ENCODE data around the gene MSLN. TPM values are rescaled to one million over a fixed set of nuclear protein-coding genes. Genes with fewer than 3 reads are reported as not detected.
A peak's percentile ranks its signal among the peaks of the same experiment; 100 is the strongest.

MSLN gene
- polyA plus RNA-seq, 1 donor (not counting 4 experiments of a cell fraction or from before 2014, with no cell fraction given) = 8.5 TPM

DNA sequence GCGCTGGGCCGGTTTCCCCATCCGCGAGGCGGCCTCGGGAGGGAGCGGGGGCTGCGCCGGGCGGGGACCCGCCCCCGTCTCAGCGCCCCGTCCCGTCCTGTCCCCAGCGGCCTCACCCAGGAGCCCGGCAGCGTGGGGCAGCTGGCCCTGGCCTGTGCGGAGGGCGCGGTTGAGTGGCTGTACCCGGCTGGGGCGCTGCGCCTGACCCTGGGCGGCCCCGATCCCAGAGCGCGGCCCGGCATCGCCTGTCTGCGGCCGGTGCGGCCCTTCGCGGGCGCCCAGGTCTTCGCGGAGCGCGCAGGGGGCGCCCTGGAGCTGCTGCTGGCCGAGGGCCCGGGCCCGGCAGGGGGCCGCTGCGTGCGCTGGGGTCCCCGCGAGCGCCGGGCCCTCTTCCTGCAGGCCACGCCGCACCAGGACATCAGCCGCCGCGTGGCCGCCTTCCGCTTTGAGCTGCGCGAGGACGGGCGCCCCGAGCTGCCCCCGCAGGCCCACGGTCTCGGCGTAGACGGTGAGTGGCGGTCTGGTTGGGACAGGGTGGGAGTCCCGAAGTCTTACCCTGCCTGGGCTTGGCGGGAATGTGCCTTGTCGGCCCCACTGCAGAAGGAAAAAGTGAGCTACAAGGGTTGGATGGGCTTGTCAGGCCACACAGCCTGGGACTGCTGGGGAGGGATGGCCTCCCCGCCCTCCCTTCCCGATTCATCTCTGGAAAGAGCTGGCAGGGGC, 44.9 kb upstream of the MSLN start:
- peak overlapping the region; percentile 54 to 72 (median 54) for H3K4me3 ChIP-seq (ENCODE audit: control insufficient read depth in 2 of 3, extremely low read depth in 1 of 3, insufficient read depth in 2 of 3, low read depth in 1 of 3, low read length in 3 of 3)
- H3K27ac ChIP-seq (ENCODE audit: control insufficient read depth, insufficient read depth, low read length) = no peak overlapping the region
- H3K9me1 ChIP-seq (ENCODE audit: control insufficient read depth, extremely low read depth, insufficient read depth, low read length) = no peaks in the 10 kb centered on the region
- TF ChIP-seq, protein P1, sequence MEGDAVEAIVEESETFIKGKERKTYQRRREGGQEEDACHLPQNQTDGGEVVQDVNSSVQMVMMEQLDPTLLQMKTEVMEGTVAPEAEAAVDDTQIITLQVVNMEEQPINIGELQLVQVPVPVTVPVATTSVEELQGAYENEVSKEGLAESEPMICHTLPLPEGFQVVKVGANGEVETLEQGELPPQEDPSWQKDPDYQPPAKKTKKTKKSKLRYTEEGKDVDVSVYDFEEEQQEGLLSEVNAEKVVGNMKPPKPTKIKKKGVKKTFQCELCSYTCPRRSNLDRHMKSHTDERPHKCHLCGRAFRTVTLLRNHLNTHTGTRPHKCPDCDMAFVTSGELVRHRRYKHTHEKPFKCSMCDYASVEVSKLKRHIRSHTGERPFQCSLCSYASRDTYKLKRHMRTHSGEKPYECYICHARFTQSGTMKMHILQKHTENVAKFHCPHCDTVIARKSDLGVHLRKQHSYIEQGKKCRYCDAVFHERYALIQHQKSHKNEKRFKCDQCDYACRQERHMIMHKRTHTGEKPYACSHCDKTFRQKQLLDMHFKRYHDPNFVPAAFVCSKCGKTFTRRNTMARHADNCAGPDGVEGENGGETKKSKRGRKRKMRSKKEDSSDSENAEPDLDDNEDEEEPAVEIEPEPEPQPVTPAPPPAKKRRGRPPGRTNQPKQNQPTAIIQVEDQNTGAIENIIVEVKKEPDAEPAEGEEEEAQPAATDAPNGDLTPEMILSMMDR (optimal IDR thresholded peaks at IDR 0.05 in 1 of 3, IDR thresholded peaks at IDR 0.05 in 1 of 3, conservative IDR thresholded peaks at IDR 0.05 in 1 of 3; ENCODE audit: extremely low read depth in 1 of 3, insufficient read depth in 2 of 3, low read length in 3 of 3) = peak in 1 of 3 experiments; percentile 38
- TF ChIP-seq EZH2 (IDR thresholded peaks at IDR 0.05; ENCODE audit: low read length) = no peak
- DNase-seq (ENCODE audit: low read depth, low spot score) = no peak
- peaks cover 8% of the 10 kb centered on the region for H4K20me1 ChIP-seq (ENCODE audit: control insufficient read depth, extremely low read depth, insufficient read depth, low read length)
- peaks cover 31% of the 10 kb centered on the region for H3K4me1 ChIP-seq (ENCODE audit: control insufficient read depth, extremely low read depth, insufficient read depth, low read length)
- peak overlapping the region; percentile 70 for H3K4me2 ChIP-seq (ENCODE audit: control insufficient read depth, extremely low read depth, insufficient read depth, low read depth, low read length)
- peaks cover 10% of the 10 kb centered on the region for H3K27me3 ChIP-seq (ENCODE audit: control insufficient read depth, extremely low read depth, insufficient read depth, low read length)
- H3K9me3 ChIP-seq (ENCODE audit: control insufficient read depth, low read depth, low read length) = no peaks in the 10 kb centered on the region
- no peak for FAIRE-seq
- dilution Hi-C loops (cut with MboI; ENCODE audit: extremely low pct_ligation_motif_present, low sequenced_read_pairs) = no loop called here
- peak overlapping the region; percentile 52 for H3K9ac ChIP-seq (ENCODE audit: control insufficient read depth, extremely low read depth, insufficient read depth, low read length)
- no peaks in the 10 kb centered on the region for H3K36me3 ChIP-seq (ENCODE audit: control insufficient read depth in 2 of 2, extremely low read depth in 1 of 2, insufficient read depth in 2 of 2, low read length in 2 of 2)
- H3K79me2 ChIP-seq (ENCODE audit: control insufficient read depth, insufficient read depth, low read length) = peaks cover 8% of the 10 kb centered on the region
- H2AFZ ChIP-seq (ENCODE audit: control insufficient read depth, low read length) = no peak overlapping the region

- H3K9ac ChIP-seq (ENCODE audit: control insufficient read depth, extremely low read depth, insufficient read depth, low read length) = peak overlapping the region; percentile 52
- no peak for DNase-seq (ENCODE audit: low read depth, low spot score)
- no peak for FAIRE-seq
Measured at GRCh38 chr16:716200-716568, 44.4 kb upstream of the MSLN start.

More at GRCh38 chr16:716200-716568, 44.4 kb upstream of the MSLN start:
- Histone ChIP-seq H3K27me3 (ENCODE audit: control insufficient read depth, extremely low read depth, insufficient read depth, low read length) (peaks cover 5% of the 10 kb centered on the region), H3K79me2 (ENCODE audit: control insufficient read depth, insufficient read depth, low read length) (peaks cover 8% of the 10 kb centered on the region), H2AFZ (ENCODE audit: control insufficient read depth, low read length) (no peak overlapping the region), H3K4me2 (ENCODE audit: control insufficient read depth, extremely low read depth, insufficient read depth, low read depth, low read length) (peak overlapping the region; percentile 70), H3K9me1 (ENCODE audit: control insufficient read depth, extremely low read depth, insufficient read depth, low read length) (no peaks in the 10 kb centered on the region), H3K9me3 (ENCODE audit: control insufficient read depth, low read depth, low read length) (no peaks in the 10 kb centered on the region), H3K36me3 (ENCODE audit: control insufficient read depth in 2 of 2, extremely low read depth in 1 of 2, insufficient read depth in 2 of 2, low read length in 2 of 2) (no peaks in the 10 kb centered on the region), H3K27ac (ENCODE audit: control insufficient read depth, insufficient read depth, low read length) (no peak overlapping the region), H3K4me1 (ENCODE audit: control insufficient read depth, extremely low read depth, insufficient read depth, low read length) (peaks cover 31% of the 10 kb centered on the region), H3K4me3 (ENCODE audit: control insufficient read depth in 2 of 3, extremely low read depth in 1 of 3, insufficient read depth in 2 of 3, low read depth in 1 of 3, low read length in 3 of 3) (peak overlapping the region; percentile 42 to 72 (median 54)), H4K20me1 (ENCODE audit: control insufficient read depth, extremely low read depth, insufficient read depth, low read length) (peaks cover 8% of the 10 kb centered on the region)
- dilution Hi-C loops (cut with MboI; ENCODE audit: extremely low pct_ligation_motif_present, low sequenced_read_pairs) = no loop called here
- TF ChIP-seq, protein P1 (optimal IDR thresholded peaks at IDR 0.05 in 1 of 3, IDR thresholded peaks at IDR 0.05 in 1 of 3, conservative IDR thresholded peaks at IDR 0.05 in 1 of 3; ENCODE audit: extremely low read depth in 1 of 3, insufficient read depth in 2 of 3, low read length in 3 of 3) = no peak
- no peak for TF ChIP-seq EZH2 (IDR thresholded peaks at IDR 0.05; ENCODE audit: low read length)
